ENCODE measurements around the gene ZNF616.

Gene ZNF616

GRCh38 chr19:52065399-52065798, 74.3 kb downstream of the ZNF616 start:
- Histone ChIP-seq H3K9ac (ENCODE audit: low read length) (no peak overlapping the region), H3K4me3 (ENCODE audit: low read depth, low read length) (no peak overlapping the region), H3K36me3 (ENCODE audit: control insufficient read depth, insufficient read depth, low read length) (peaks cover 72% of the 10 kb centered on the region), H3K27ac (ENCODE audit: low read depth, low read length) (no peak overlapping the region), H3K4me1 (ENCODE audit: control insufficient read depth, insufficient read depth, low read length) (no peaks in the 10 kb centered on the region), H3K27me3 (ENCODE audit: control insufficient read depth, insufficient read depth, low read length) (no peaks in the 10 kb centered on the region), H3K9me3 (ENCODE audit: control insufficient read depth, insufficient read depth, low read depth, low read length) (peaks cover 88% of the 10 kb centered on the region)
